ENCODE data around the gene AUTS2.

Gene AUTS2

DNA sequence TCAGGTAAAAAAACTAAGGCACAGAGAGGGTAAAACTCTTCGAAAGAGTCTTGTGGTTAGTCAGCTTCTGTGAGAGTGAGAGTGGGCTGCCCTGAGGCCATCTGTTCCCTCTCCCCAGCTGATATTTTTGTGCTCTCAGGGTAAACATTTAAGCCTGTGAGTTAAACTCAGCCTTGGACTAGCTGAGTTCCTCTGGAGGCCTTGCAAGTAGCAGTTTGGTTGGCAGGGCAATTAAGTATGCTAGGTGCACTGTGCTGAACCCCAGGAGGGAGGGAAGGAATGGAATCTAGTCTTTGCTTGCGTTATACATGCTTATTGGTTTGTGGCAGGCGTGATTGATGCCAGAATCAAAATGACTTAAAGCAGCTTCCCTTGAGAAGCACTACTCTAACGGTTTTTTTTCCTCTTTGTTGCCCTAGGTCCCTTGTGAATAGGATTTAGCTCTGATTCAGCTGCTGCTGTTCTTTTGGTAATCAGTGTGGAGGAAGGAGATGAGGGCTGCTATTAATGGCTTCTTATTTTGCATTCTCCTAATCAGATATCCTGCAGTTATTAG, 140.2 kb downstream of the AUTS2 start:
- DNase-seq = no peak

DNA sequence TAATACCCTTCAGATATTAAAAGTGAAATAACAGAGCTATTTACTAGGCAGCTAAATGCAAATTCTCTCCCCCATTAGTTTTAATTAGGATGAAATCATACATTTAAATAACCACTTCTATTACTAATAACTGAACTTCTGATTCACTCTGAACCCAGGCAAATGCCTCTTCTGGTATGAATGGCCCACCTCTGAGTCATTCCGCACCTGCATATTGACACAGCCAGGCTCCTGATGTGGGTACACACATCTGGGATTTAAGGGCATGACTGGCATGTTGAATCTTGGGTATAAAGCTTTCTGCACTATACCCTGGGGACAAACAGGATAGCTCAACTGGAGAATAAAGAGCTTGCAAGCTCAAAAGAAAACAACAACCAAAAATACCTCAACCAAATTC, 140.9 kb downstream of the AUTS2 start:
- DNase-seq = no peak

DNA sequence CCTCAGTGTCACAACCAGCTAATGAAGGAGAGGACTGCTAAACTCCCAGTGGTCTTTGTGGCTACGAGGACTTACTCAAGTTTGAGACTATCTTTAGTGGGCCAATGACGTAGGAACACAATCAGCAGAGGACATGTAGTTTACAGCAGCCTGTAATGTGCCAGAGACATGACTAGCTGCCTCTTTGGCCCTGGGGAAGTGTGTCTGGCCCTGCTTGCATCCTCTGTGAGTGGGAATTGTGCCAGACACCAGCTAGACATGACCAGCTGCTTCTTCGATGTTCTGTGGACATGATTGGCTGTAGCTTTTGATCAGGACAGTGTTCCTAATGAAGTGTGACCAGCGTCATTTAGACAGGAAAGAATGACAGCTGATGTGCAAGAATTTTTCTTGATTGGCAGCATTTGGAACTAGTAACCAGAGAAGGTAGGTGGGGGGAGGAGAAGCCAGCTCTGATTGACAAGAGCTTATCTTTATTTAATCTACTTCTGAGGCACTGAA, 141.7 kb downstream of the AUTS2 start:
- DNase-seq = no peak

DNA sequence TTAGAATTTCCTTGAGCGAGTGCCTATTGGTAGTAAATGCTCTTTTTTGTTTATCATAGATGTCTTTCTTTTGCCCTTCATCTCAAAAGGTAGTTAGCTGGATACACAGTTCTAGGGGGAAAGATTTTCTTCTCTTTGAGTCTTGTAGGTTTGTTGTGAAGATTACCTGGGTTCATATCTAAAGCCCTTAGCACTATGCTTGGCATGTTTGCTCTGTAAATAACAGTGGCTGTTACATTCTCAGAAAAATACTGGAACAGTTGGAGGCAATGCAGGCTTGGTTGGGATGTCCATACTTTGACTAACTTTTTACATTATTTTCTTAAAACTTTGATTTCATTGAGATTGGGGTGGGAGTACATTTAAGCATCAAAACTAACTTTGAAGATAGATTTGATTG, 144.0 kb downstream of the AUTS2 start:
- no peak for DNase-seq

DNA sequence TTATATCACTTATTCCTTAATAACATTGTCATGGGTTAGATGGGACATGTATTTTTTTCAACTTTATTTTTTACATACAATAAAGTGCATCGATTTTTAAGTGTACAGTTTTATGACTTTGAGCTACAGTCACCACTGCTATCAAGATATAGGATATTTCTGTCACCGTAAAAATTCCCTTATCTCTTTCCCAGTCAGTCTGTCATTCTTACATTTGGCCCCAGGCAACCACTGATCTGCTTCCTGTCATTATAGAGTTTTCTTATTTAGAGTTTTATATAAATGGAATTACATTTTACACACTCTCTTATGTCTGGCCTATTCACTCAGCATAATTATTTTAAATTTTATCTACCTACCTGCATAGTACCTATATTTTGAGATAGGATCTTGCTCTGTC, 145.2 kb downstream of the AUTS2 start:
- no peak for DNase-seq

DNA sequence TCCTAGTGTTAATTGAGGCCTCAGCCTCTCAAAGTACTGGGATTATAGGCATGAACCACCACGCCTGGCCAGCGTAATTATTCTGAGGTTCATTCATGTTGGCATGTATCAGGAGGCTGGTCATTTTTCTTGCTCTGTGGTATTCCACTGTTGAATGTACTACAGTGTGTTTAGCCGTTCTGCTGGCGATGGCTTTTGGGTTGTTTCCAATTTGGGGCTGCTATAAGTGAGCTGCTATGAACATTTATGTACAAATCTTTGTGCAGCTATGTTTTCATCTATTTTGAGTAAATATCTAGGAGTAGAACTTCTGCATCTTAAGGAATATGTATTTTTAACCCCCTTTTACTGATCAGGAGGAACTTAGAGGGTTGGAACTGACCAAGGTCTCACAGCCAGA, 145.8 kb downstream of the AUTS2 start:
- DNase-seq = no peak

DNA sequence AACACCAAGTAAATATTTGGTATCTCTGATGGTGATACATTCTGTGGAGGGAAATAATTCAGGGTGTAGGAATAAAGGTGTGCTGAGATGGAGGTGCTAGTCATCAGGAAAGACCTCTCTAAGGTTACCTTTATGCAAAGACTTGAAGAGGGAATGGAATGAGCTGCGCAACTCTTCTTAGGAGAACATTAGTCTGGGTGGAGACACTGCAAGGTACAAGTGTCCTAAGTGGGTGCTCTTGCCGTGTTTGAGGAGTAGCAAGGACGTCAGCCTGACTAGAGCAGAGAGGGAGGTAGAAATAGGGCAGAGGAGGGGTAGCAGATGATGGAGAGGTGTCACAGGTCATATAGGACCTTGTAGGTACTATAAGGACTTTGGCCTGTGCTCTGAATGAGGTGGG, 148.1 kb downstream of the AUTS2 start:
- DNase-seq = no peak

DNA sequence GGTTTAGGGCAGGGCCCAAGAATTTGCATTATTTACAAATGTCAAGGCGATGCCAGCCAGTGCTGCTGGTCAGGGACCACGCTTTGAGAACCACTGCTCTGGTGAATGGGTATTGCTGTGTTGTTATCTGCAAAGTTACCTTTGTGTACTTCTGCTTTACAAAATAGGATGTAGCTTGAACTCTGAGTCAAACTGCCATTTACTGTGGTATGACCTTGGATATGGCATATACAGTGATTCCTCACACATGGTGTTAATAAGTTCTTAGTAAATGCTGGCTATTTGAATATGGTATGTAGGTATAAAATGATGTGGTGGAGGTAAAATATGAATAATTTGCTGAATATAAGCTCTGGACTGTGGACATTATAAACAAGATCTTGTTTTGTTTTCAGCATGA, 148.9 kb downstream of the AUTS2 start:
- no peak for DNase-seq

DNA sequence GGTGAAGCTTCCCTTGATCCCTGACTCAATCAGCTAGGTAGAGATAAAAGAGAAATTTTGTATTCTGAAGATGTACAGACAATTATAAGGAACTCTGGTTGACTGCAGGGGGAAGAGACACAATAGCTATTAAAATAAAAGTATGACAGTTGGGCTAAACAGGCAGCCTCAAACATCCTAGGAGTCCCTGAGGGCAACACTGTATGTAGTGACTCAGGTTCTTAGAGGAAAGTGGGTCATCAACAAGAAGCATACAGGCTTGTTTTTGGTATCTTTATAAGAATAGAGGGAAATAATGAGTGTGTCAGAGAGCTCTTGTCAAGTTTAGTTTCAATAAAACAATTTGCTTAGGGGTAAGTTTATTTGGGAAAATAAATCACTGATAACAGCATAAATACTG, 150.3 kb downstream of the AUTS2 start:
- DNase-seq = no peak

DNA sequence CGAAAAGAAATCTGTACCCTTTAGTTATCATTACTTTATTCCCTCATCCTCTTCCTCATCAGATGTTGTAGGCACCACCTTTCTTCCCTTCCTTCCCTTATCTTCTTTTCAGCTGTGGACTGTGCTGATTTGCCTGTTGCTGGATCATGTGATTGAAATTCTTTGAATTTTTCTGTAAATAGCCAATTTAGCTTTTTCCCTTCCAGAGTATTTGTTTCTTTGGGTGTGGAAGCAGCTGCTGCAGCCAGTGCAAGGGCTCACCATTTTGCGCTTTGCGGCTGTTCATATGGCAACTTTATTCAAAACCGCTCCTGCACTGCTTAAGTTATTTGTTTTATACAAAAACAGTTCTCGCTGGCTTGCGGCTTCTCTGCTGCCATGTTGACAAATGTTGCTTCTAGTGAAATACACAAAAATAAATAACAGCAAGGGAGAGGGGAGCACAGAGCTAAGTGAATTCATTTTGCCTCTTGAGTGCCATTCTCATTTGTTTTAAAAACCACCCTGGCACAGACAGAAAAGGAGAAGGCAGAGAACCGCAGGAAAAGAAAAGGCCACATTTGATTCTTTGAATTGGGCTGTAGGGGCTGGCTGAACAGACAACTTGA, 151.2 kb downstream of the AUTS2 start:
- DNase-seq = no peak

DNA sequence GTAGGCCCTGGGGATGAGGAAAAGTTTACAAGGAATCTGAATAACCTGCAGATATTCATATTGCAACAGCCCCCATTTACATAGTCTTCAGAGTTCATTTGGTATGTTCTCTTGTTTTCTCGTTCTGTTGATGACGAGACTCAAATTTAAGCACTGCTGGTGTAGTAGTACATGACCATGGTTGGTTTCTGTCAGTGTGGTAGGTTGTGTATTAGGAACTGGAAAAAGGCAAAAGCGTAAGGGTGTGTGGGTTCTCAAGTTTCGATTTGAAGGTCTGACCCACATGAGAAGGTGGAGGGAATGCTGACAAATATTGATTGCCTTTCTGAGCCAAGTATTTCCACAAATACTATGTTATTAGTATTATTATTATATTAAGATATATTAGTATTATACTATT, 151.7 kb downstream of the AUTS2 start:
- DNase-seq = no peak

DNA sequence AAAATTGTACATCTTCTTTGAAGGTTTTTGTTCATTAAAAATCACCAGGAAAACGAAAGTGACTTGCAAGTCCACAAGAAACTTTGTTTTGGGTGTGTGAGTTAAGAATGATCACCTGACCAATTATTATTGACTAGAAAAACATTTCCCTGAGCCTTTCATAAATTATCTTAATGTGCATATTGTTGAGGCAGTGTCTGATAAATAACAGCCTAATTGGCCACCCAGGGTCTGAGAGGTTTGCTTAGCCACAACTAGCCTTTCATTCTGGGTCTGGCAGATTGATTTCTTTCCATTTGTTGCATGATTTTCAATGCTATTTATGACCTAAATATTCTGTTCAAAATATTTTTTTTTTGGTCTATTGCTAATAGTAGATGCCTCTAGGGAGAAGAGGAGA, 152.8 kb downstream of the AUTS2 start:
- DNase-seq = no peak

DNA sequence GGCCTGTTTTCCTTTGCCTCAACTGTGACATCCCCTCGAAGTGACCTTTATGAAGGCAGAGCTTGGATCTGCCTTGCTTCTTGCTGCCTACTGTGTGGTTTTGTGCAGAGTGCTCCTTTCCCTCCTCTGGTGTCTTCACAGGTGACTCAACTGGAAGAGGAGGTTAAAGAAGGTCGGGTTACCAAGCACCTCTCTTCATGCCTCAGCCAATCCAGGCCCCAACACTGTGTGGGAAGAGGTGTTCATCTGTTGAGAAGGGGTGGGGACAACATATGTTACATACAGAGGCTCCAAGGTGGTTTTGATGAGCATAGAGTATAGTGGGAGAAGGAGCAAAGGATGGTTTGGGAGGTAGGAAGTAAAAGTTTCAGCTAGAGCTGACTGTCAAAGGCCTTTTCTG, 155.7 kb downstream of the AUTS2 start:
- no peak for DNase-seq

DNA sequence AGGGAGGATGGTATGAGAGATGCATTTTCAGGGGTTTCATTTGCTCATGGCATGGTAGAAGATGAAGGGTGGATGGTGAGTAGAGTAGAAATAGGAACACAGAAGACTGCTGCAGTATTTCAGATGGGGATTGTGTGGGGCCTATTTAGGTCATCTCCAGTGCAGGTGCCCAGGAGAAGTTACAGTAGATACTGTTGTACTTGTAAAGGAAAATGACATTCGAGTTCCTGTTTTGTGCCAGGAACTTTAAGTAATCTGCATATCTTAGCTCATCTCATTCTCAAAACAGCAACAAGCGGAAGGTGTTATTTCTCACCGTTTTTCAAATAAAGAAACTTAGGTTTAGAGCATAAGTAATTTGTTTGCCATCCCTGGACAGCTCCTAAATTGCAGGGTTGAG, 156.2 kb downstream of the AUTS2 start:
- DNase-seq = no peak

DNA sequence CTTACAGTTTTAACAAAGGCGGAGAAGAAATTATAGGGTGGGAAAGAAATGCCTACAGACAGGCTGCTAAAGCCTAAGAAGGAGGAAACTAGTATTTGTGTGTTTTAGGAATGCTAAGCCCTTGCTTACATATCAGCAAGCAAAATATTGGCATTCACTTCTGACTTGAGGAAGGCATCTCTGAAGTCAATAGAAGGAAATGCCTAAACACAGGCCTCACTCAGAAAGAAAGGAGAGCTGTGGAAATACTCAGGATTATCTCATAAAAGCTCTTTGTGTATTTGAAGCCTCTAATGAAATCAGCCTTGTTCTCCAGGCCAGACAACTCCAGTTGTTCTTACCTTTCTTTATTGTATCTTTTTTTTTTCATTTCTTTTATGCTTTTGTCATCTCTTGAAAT, 158.0 kb downstream of the AUTS2 start:
- no peak for DNase-seq

DNA sequence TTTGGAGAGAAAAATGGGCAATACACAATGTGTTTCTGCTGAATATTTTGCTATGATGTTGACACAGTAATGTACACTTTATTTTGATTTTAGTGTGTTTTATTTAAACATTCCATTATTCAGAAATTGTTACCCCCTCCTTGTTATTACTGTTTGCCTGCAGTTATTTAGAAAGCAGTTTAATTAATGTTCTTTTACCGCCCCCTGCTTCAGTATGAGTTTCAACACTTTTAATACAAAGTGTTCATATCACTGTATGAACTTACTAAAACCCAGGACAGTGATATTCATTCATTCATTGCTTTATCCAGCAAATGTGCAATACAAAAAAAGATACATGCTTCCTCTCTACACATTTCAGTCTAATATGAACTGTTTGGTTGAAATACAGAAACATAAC, 159.3 kb downstream of the AUTS2 start:
- DNase-seq = no peak

DNA sequence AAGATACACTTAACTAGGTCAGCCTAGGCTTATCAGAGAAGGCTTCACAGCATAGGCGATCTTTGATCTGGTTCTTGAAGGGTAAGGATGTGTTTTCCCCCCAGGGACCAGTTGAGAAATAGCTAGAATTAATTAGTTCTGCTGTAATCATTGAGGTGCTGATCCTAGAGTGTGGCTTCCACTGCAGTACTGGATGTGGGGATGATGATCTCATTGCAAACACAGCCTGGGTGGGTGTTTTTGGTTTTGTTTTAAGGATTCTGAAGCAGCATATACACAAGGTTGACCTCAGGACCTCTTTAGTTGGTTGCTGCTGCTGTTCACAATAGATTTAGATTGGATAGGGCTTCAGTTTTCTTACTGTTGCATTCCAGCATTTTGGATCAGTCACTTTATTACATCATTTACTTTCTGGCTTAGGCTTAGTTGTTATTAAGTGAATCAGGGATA, 159.7 kb downstream of the AUTS2 start:
- DNase-seq = no peak

DNA sequence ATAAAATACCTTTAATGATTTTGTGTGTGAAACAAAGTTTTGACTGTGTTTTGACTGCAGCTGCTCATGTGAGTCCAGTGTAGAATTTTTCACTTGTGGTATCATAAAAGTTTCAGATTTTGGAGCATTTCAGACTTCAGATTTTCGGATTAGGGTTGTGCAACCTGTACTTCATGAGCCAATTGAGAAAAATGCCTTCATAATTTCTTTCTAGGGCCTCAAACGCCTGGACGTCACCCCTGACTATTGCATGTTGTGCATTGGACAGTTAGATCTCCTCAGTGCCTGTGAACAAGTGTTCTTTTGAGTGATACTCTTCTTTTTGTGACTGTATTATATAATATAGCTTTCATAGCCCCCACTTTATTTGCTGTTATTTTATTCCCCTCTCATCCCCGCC, 161.1 kb downstream of the AUTS2 start:
- DNase-seq = no peak

DNA sequence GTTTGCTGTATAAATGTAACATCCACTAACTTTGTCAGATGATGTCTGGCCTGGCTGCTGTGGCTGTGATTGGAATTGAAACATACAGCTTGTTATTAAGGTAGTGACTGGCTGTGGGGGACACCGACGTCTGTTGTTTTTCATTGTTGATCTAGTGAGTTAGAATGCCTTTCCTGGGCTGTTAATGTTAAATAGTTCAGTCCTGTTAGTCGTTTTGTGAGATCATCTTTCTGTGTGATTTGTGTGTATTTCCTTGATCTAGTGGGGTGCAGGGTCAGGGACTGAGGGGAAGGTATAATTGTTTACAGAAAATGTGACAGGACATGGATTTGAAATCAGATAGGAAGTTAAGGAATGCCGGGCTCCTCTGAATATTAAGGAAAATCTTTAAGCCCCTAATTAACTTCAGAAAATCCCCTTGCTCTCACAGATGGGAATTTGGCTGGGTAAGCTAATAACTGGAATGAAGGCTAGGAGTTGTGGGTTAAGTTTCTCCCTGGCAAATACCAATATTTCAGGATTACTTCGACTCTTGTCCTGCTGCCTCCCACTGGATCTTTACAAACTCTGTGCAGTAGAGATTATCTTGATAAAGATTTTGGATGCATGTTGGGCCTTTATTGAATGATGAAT, 163.1 kb downstream of the AUTS2 start:
- no peak for DNase-seq

DNA sequence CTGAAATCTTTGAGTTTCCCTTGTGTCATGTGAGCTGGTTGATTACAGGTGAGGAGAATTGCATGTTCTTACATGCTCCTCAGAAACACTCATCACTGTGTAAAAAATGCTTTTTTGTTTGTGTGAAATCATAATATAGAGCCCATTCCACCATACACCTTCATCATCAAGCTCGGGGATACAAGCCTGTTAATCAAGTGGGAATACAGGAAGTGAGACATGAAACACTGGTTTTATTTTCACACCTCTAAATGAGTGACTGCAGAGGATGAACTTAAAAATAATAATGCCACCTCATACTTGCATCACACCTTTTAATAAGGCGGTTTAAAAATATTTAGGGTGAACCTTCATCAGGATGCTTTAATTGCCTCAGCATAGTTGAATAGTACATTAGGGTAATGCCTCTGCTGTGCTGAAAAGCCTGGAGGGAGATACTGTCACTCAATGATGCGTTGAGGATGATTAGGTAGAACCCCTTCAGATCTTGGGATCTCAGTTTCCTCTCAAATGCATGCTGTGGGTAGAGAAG, 164.6 kb downstream of the AUTS2 start:
- no peak for DNase-seq

DNA sequence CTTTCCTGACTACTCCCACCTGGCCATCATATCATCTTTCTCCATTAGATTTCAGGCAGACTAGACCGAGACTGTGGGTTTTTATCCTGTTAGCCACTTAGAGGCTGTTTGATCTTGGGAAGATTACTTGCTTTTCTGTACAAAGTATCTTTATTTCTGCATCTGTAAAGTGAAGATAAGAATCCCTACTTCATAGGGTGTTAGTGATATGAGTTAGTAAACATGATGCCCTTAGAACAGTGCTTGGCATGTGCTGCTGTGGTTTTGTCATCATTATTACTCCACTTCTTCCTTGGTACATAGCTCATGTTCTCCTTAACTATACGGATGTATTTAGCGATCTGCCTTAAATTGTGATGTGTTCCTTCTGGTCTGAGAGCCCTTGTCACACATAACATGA, 165.2 kb downstream of the AUTS2 start:
- no peak for DNase-seq

DNA sequence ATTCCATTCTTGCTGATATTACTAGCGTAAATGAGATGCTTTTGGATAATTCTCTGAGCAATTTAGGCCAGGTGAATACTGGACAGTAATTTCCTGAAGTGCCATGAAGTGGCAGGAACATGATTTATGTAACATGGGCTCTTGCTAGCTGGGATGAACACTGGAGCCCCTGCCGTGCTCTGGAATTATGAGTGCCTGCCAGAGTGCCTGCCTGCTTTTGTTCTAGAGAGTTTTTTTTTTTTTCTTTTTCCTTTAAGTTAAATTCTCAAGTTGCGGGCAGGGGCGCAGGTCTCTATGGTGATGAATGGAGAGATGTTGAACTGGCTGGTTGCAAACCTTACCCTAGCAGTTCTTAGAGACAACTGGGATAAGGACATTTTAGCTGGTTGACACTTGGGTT, 165.9 kb downstream of the AUTS2 start:
- DNase-seq = no peak

DNA sequence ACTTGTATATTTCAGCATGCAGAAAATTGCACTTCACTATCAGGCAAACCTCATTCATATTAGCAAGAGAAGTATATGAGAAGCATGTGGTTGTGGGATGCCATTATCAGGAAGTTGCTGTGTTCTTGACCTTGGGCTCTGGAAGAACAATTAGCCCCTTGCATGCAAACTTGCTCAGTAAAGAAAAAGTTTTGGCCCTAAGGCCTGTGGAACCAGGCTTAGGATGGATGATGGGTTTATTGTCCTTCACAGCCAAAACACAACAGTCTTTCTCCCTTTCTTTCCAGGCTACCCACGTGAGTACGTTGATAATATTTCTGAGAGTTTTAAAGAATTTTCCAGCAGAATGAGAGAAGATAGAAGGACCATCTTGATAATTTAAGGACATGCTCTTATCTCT, 166.4 kb downstream of the AUTS2 start:
- no peak for DNase-seq

DNA sequence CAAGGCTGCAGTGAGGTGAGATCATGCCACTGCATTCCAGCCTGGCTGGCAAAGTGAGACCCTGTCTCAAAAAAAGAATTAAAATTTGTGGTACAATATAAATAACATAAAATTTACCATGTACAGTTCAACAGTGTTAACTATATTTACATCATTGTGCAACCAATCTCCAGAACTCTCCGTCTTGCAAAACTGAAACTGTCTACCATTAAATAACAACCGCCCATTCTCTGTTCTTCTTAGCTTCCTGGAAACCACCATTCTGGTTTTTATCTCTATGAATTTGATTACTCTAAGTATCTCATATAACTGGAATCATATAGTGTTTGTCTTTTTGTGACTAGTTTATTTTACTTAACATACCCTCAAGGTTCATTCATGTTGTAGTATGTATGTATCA, 167.6 kb downstream of the AUTS2 start:
- DNase-seq = no peak

Data from GF-D8 (cell line).